Liver (tissue), 9 donors: ENCODE measurements around the gene FYB1. TPM values are rescaled to one million over a fixed set of nuclear protein-coding genes. Genes with fewer than 3 reads are reported as not detected.

Source experiments
- DNase-seq: peaks from one replicate; pipeline ENCODE4 v3.0.0-alpha.2; 2017; ENCODE audit warnings: low spot score
- H3K27ac ChIP-seq, 2 donors: one replicate each; pipeline ENCODE4 v1.7.0; 2013; ENCODE audit warnings: inconsistent platforms in 2 of 2, low read length in 2 of 2, control low read depth in 1 of 2, low read depth in 1 of 2, mild to moderate bottlenecking in 1 of 2
- H3K27me3 ChIP-seq, 4 donors: one replicate each; pipeline versions ENCODE4 v1.6.1 to v1.7.0; 2013; ENCODE audit warnings: low read length in 3 of 4, inconsistent platforms in 1 of 4, mild to moderate bottlenecking in 1 of 4, moderate library complexity in 1 of 4; ENCODE audit not compliant: control insufficient read depth in 4 of 4, insufficient read depth in 4 of 4
- H3K36me3 ChIP-seq, 4 donors: one replicate each; pipeline versions ENCODE4 v1.6.1 to v1.7.0; 2013; ENCODE audit warnings: low read length in 3 of 4, mild to moderate bottlenecking in 3 of 4, low read depth in 1 of 4, moderate library complexity in 1 of 4; ENCODE audit not compliant: control insufficient read depth in 4 of 4, insufficient read depth in 3 of 4
- H3K4me1 ChIP-seq, 4 donors: one replicate each; pipeline versions ENCODE4 v1.6.1 to v1.7.0; 2013; ENCODE audit warnings: low read length in 3 of 4, mild to moderate bottlenecking in 3 of 4, moderate library complexity in 1 of 4; ENCODE audit not compliant: control insufficient read depth in 4 of 4, insufficient read depth in 4 of 4
- H3K4me3 ChIP-seq, 3 donors: one replicate each; pipeline versions ENCODE4 v1.6.1 to v1.7.0; 2013; ENCODE audit warnings: low read length in 3 of 3, control low read depth in 1 of 3, low read depth in 1 of 3, mild to moderate bottlenecking in 1 of 3
- H3K9ac ChIP-seq, 2 donors: one replicate each; pipeline ENCODE4 v1.7.0; 2013; ENCODE audit warnings: low read length in 2 of 2, mild to moderate bottlenecking in 2 of 2, moderate library complexity in 2 of 2, control low read depth in 1 of 2, low read depth in 1 of 2
- H3K9me3 ChIP-seq, 4 donors: one replicate each; pipeline versions ENCODE4 v1.6.1 to v1.7.0; 2013; ENCODE audit warnings: low read length in 3 of 4; ENCODE audit not compliant: control insufficient read depth in 4 of 4
- ATF3 ChIP-seq: IDR thresholded peaks from 2 replicates; pipeline ENCODE4 v1.6.1; 2016; ENCODE audit warnings: antibody characterized with exemption
- EGR1 ChIP-seq, 2 donors: IDR thresholded peaks; 2 replicates each; pipeline ENCODE4 v1.6.1; 2016 to 2018; ENCODE audit warnings: antibody characterized with exemption in 2 of 2, low read depth in 2 of 2
- FOXA1 ChIP-seq: IDR thresholded peaks from 2 replicates; pipeline ENCODE4 v1.6.1; 2016; ENCODE audit warnings: antibody characterized with exemption
- FOXA2 ChIP-seq: IDR thresholded peaks from 2 replicates; pipeline ENCODE4 v1.6.1; 2016; ENCODE audit warnings: antibody characterized with exemption
- GABPA ChIP-seq, 2 donors: IDR thresholded peaks in 1 of 2; conservative IDR thresholded peaks in 1 of 2; 2 replicates each; pipeline ENCODE4 v1.6.1; 2016; ENCODE audit warnings: antibody characterized with exemption in 2 of 2, mild to moderate bottlenecking in 1 of 2, moderate library complexity in 1 of 2
- HNF4A ChIP-seq, 2 donors: conservative IDR thresholded peaks; 2 replicates each; pipeline ENCODE4 v1.6.1; 2016; ENCODE audit warnings: antibody characterized with exemption in 2 of 2, mild to moderate bottlenecking in 2 of 2
- HNF4G ChIP-seq: IDR thresholded peaks from 2 replicates; pipeline ENCODE4 v1.6.1; 2016; ENCODE audit warnings: antibody characterized with exemption
- JUND ChIP-seq, 2 donors: IDR thresholded peaks; 2 replicates each; pipeline ENCODE4 v1.6.1; 2016; ENCODE audit warnings: antibody characterized with exemption in 2 of 2
- NR2F2 ChIP-seq: IDR thresholded peaks from 2 replicates; pipeline ENCODE4 v1.6.1; 2016; ENCODE audit warnings: antibody characterized with exemption
- RAD21 ChIP-seq, 2 donors: IDR thresholded peaks; 2 replicates each; pipeline ENCODE4 v1.6.1; 2016; ENCODE audit warnings: antibody characterized with exemption in 2 of 2, mild to moderate bottlenecking in 2 of 2
- REST ChIP-seq: IDR thresholded peaks from 2 replicates; pipeline ENCODE4 v1.6.1; 2016; ENCODE audit warnings: antibody characterized with exemption, mild to moderate bottlenecking
- SP1 ChIP-seq: IDR thresholded peaks from 2 replicates; pipeline ENCODE4 v1.6.1; 2018; ENCODE audit warnings: antibody characterized with exemption, mild to moderate bottlenecking
- WGBS: extraction: QIAGEN DNeasy Blood & Tissue Kit; methylation state at CpG from one replicate; pipeline ENCODE4 v1.1.7; 2013; 5-methylcytosine and 5-hydroxymethylcytosine counted together
- polyA plus RNA-seq, 2 donors: library from polyadenylated mRNA; stranded (reverse) in 1 of 2; unstranded in 1 of 2; fragments of 200-250 nt in 1 of 2; fragments of >200 nt in 1 of 2; fragmentation: Nextera tagmentation in 1 of 2; extraction: Ambion mirVana in 1 of 2; gene quantifications; one replicate each; pipeline versions ENCODE4 v1.2.1 to v1.2.3, GENCODE V29; 2013 to 2015
- total RNA-seq, 2 donors: library from RNA; depleted of rRNA; stranded (reverse); fragments of >200 nt; gene quantifications; one replicate each; pipeline ENCODE4 v1.2.3, GENCODE V29; 2014
- TF ChIP-seq, protein P1 (sequence below): fragments of 150-350 bp; IDR thresholded peaks from 2 replicates; pipeline ENCODE4 v1.5.1; 2017; ENCODE audit warnings: improper control_type of control experiment, low read depth, low read length; ENCODE audit not compliant: missing input control
- TF ChIP-seq, protein P2 (sequence below): IDR thresholded peaks from 2 replicates; pipeline ENCODE4 v1.6.1; 2016; ENCODE audit warnings: antibody characterized with exemption
- TF ChIP-seq, protein P3 (sequence below): IDR thresholded peaks from 2 replicates; pipeline ENCODE4 v1.6.1; 2016; ENCODE audit warnings: antibody characterized with exemption
- donor health status: healthy.
- donor health status: healthy.
- donor health status: healthy.
- donor health status: healthy.
- donor health status: healthy.

FYB1 gene
- total and polyA plus RNA-seq, 4 donors = 2.3 to 14.6 (median 6.9) TPM

- H3K36me3 ChIP-seq = no peaks in the 10 kb centered on the region
These were observed 58.7 kb downstream of the FYB1 start for GRCh38 chr5:39160576-39161213.

DNA sequence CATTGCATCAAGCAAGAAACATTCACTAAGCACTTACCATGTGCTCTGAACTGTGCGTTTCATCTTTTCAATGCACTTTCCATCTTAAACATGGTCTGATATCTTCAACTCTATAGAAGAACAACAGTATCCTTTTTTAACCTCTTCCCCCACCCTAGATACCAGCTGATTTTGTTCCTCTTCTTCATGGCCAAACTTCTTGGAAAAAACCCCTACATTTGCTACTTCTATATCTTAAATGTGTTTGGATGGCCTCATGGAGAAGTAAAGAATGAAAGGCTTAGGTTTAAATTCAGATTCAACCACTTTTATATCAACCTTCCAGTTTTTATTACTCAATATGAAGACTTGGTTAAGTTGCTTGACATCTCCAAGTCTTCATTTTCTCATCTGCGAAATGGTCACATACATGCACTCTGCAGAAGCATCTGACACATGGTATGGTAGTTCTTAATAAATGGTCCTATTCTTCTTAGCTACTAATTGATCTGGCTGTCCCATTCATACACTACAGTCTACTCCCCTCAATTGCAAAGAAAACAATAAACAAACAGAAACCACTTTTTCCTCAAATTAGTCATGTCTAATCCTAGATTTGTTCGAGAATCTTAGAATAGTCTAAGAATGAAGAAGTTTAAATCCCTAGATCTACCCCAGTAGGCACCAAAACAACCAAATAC is 59.4 kb downstream of the FYB1 start:
- no peaks in the 10 kb centered on the region for H3K9me3 ChIP-seq
- no peak overlapping the region for H3K27ac ChIP-seq
- no peak overlapping the region for H3K9ac ChIP-seq
- H3K36me3 ChIP-seq = no peaks in the 10 kb centered on the region
- TF ChIP-seq RAD21 (IDR thresholded peaks at IDR 0.05) (no peak), NR2F2 (no peak), HNF4A (conservative IDR thresholded peaks at IDR 0.05) (no peak), ATF3 (no peak), REST (no peak)
- DNase-seq = no peak
- H3K4me3 ChIP-seq = no peak overlapping the region
- peaks cover 0 to 1% (median 0%) of the 10 kb centered on the region in 4 donors for H3K4me1 ChIP-seq
- WGBS = 86% methylated on average over 3 of the region's 3 CpGs
- H3K27me3 ChIP-seq = no peaks in the 10 kb centered on the region

More at GRCh38 chr5:39160576-39161213, 58.7 kb downstream of the FYB1 start:
- H3K4me3 ChIP-seq = no peak overlapping the region
- H3K9ac ChIP-seq = no peak overlapping the region
- no peaks in the 10 kb centered on the region for H3K27me3 ChIP-seq
- no peak for DNase-seq
- H3K27ac ChIP-seq = no peak overlapping the region
- peaks cover 0 to 1% (median 0%) of the 10 kb centered on the region in 4 donors for H3K4me1 ChIP-seq
- whole genome bisulfite sequencing = 65% methylated on average over 5 of the region's 5 CpGs
- no peaks in the 10 kb centered on the region for H3K9me3 ChIP-seq
- TF ChIP-seq JUND (IDR thresholded peaks at IDR 0.05) = no peak
- TF ChIP-seq RAD21 (IDR thresholded peaks at IDR 0.05) = no peak

DNA sequence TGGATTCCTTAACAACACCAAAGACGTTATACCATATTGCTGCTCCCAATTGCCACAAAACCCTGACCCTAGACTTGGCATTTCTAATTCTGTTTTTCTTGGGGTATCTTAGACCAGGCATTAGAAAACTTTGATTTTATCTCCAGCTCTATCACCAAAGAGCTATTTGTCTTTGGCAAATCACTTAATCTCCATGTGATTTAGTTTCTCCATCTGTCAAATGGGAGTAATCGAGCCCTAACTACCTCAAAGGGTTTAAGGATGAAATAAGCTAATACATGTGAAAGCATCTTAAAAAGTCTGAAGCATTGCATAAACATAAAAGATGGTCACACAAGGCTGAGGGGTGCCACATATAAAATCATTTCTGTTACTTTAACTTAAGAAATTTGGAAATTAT is 60.6 kb downstream of the FYB1 start:
- H3K36me3 ChIP-seq = no peaks in the 10 kb centered on the region
- 71% methylated on average over 2 of the region's 2 CpGs for WGBS
- TF ChIP-seq, protein P1, sequence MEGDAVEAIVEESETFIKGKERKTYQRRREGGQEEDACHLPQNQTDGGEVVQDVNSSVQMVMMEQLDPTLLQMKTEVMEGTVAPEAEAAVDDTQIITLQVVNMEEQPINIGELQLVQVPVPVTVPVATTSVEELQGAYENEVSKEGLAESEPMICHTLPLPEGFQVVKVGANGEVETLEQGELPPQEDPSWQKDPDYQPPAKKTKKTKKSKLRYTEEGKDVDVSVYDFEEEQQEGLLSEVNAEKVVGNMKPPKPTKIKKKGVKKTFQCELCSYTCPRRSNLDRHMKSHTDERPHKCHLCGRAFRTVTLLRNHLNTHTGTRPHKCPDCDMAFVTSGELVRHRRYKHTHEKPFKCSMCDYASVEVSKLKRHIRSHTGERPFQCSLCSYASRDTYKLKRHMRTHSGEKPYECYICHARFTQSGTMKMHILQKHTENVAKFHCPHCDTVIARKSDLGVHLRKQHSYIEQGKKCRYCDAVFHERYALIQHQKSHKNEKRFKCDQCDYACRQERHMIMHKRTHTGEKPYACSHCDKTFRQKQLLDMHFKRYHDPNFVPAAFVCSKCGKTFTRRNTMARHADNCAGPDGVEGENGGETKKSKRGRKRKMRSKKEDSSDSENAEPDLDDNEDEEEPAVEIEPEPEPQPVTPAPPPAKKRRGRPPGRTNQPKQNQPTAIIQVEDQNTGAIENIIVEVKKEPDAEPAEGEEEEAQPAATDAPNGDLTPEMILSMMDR = no peak
- TF ChIP-seq ATF3 (no peak), EGR1 (IDR thresholded peaks at IDR 0.05; ENCODE audit: low read depth in 2 of 2) (no peak), SP1 (no peak), FOXA2 (no peak), GABPA (IDR thresholded peaks at IDR 0.05 in 1 of 2, conservative IDR thresholded peaks at IDR 0.05 in 1 of 2) (no peak), JUND (IDR thresholded peaks at IDR 0.05) (no peak), NR2F2 (no peak), HNF4G (no peak), FOXA1 (no peak)
- TF ChIP-seq, protein P2, sequence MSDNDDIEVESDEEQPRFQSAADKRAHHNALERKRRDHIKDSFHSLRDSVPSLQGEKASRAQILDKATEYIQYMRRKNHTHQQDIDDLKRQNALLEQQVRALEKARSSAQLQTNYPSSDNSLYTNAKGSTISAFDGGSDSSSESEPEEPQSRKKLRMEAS = no peak
- TF ChIP-seq, protein P3, sequence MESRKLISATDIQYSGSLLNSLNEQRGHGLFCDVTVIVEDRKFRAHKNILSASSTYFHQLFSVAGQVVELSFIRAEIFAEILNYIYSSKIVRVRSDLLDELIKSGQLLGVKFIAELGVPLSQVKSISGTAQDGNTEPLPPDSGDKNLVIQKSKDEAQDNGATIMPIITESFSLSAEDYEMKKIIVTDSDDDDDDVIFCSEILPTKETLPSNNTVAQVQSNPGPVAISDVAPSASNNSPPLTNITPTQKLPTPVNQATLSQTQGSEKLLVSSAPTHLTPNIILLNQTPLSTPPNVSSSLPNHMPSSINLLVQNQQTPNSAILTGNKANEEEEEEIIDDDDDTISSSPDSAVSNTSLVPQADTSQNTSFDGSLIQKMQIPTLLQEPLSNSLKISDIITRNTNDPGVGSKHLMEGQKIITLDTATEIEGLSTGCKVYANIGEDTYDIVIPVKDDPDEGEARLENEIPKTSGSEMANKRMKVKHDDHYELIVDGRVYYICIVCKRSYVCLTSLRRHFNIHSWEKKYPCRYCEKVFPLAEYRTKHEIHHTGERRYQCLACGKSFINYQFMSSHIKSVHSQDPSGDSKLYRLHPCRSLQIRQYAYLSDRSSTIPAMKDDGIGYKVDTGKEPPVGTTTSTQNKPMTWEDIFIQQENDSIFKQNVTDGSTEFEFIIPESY = no peak

More for the DNA sequence above, 60.6 kb downstream of the FYB1 start:
- Histone ChIP-seq H3K4me3 (no peak overlapping the region), H3K9me3 (no peaks in the 10 kb centered on the region), H3K27me3 (no peaks in the 10 kb centered on the region), H3K27ac (no peak overlapping the region), H3K4me1 (peaks cover 0 to 1% (median 0%) of the 10 kb centered on the region in 4 donors), H3K9ac (no peak overlapping the region)
- no peak for DNase-seq
